Hepatocyte (in vitro differentiated cells): ENCODE data around the gene CDH11.

ENCODE experiments used
- EZH2 ChIP-seq: fragments of 200-600 bp; sonication (generic); IDR thresholded peaks from 2 replicates; pipeline ENCODE4 v1.6.1; 2016; ENCODE audit warnings: antibody characterized with exemption, mild to moderate bottlenecking, borderline replicate concordance
- TF ChIP-seq, protein P1 (sequence below): fragments of 200-600 bp; sonication (generic); IDR thresholded peaks from 2 replicates; pipeline ENCODE4 v1.5.1; 2016; ENCODE audit warnings: antibody characterized with exemption, mild to moderate bottlenecking; ENCODE audit not compliant: poor library complexity

GRCh38 chr16:64973171-64973570 is 148.7 kb downstream of the CDH11 start:
- no peak for TF ChIP-seq EZH2
- TF ChIP-seq, protein P1, sequence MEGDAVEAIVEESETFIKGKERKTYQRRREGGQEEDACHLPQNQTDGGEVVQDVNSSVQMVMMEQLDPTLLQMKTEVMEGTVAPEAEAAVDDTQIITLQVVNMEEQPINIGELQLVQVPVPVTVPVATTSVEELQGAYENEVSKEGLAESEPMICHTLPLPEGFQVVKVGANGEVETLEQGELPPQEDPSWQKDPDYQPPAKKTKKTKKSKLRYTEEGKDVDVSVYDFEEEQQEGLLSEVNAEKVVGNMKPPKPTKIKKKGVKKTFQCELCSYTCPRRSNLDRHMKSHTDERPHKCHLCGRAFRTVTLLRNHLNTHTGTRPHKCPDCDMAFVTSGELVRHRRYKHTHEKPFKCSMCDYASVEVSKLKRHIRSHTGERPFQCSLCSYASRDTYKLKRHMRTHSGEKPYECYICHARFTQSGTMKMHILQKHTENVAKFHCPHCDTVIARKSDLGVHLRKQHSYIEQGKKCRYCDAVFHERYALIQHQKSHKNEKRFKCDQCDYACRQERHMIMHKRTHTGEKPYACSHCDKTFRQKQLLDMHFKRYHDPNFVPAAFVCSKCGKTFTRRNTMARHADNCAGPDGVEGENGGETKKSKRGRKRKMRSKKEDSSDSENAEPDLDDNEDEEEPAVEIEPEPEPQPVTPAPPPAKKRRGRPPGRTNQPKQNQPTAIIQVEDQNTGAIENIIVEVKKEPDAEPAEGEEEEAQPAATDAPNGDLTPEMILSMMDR = no peak
